ENCODE measurements around the gene SLC37A1. TPM values are rescaled to one million over a fixed set of nuclear protein-coding genes. Genes with fewer than 3 reads are reported as not detected.
A peak's percentile ranks its signal among the peaks of the same experiment; 100 is the strongest.

The SLC37A1 gene
- polyA plus RNA-seq, 3 donors, result 7.1 to 12.6 (median 7.5) TPM

DNA sequence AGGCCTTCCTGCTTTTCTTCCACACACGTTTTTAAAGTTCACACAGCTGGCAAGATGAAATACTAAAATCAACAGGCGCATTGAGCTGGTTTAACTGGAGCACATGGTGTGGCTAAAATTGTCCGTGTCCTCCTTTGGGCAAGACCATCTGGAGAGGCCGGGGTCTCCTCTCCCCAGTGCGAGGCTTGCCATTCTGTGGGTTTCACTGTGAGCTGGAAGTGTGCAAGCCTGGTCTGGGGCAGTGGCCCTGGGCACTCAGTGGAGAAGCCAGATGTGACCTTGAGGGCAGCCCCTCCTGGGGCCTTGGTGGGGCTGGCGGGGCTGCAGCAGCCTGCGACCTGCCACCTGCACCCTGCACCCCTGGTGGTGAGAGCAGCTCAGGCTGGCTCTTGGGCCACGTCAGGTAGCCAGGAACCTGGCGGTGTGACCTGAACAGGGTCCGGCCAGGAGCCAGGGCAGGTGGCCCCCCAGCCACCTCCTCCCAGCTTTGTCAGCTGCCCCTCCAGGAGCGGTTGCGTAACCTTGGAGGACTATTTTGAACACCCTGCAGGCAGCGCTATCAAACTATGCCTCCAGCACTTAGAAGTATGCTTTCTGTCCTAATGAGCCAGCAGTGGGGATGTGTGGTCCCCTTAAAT is 52.4 kb downstream of the SLC37A1 start:
- DNase-seq (ENCODE audit: extremely low read depth in 1 of 11, low read depth in 9 of 11, low spot score in 4 of 11), result no peak

- DNase-seq (ENCODE audit: extremely low read depth in 1 of 11, low read depth in 9 of 11, low spot score in 4 of 11), result no peak
Measured at GRCh38 chr21:42566524-42567213, 53.0 kb downstream of the SLC37A1 start.

GRCh38 chr21:42567214-42567555 is 53.5 kb downstream of the SLC37A1 start:
- DNase-seq (ENCODE audit: extremely low read depth in 1 of 11, low read depth in 9 of 11, low spot score in 4 of 11), result no peak

GRCh38 chr21:42567861-42568260 is 54.2 kb downstream of the SLC37A1 start:
- no peak for DNase-seq (ENCODE audit: extremely low read depth in 1 of 11, low read depth in 9 of 11, low spot score in 4 of 11)

DNA sequence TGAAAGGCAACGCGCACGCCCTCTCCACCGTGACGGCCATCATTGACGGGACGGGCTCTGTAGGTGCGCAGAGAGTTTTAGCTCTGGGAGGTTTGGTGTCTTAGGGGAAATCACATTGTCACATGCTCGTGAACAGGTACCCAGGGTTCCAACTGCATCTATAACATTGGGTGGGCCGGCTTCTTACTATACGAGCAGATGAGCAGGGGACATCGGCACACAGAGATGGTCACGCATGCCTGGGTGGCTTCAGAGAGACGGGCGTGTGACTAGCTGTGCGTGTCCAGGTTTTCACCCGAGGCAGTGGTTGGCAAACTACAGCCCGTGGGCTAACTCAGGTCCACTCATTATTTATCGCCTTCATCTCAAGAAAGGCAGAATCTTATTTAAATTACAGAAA is 54.7 kb downstream of the SLC37A1 start:
- no peak for DNase-seq (ENCODE audit: extremely low read depth in 1 of 11, low read depth in 9 of 11, low spot score in 4 of 11)

GRCh38 chr21:42568866-42569731 is 55.4 kb downstream of the SLC37A1 start:
- DNase-seq (ENCODE audit: extremely low read depth in 1 of 11, low read depth in 9 of 11, low spot score in 4 of 11), result no peak

DNA sequence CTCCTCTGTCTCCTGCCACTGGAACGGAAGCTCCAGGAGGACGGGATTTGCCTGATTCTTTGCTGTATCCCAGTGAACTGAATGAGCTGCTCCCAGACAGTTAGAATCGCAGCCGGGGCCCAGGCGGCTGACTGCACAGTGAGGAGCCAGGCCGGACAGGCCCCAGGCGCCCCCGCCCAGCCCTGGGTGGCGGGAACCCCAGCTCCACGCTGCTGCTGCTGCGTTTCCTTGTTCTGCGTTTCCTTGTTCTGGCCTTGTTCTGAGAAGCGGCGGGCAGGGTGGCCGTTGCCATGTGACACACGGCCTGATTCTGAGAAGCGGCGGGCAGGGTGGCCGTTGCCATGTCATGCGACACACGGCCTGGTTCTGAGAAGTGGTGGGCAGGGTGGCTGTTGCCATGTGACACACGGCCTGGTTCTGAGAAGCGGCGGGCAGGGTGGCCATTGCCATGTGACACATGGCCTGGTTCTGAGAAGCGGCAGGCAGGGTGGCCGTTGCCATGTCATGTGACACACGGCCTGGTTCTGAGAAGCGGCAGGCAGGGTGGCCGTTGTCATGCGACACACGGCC is 56.2 kb downstream of the SLC37A1 start:
- DNase-seq (ENCODE audit: extremely low read depth in 1 of 11, low read depth in 9 of 11, low spot score in 4 of 11), result no peak

GRCh38 chr21:42570362-42570761 is 56.7 kb downstream of the SLC37A1 start:
- DNase-seq (ENCODE audit: extremely low read depth in 1 of 11, low read depth in 9 of 11, low spot score in 4 of 11), result no peak

- peak; percentile 58 to 86 (median 74) for DNase-seq (ENCODE audit: extremely low read depth in 1 of 11, low read depth in 9 of 11, low spot score in 4 of 11)
Measured at GRCh38 chr21:42570841-42571387, 57.3 kb downstream of the SLC37A1 start.

GRCh38 chr21:42571391-42572150 is 57.9 kb downstream of the SLC37A1 start:
- no peak for DNase-seq (ENCODE audit: extremely low read depth in 1 of 11, low read depth in 9 of 11, low spot score in 4 of 11)

- no peak for DNase-seq (ENCODE audit: extremely low read depth in 1 of 11, low read depth in 9 of 11, low spot score in 4 of 11)
Measured at GRCh38 chr21:42572906-42573495, 59.3 kb downstream of the SLC37A1 start.

GRCh38 chr21:42574234-42575027 is 60.8 kb downstream of the SLC37A1 start:
- no peak for DNase-seq (ENCODE audit: extremely low read depth in 1 of 11, low read depth in 9 of 11, low spot score in 4 of 11)

- DNase-seq (ENCODE audit: extremely low read depth in 1 of 11, low read depth in 9 of 11, low spot score in 4 of 11), result no peak
Measured at GRCh38 chr21:42575111-42575510, 61.5 kb downstream of the SLC37A1 start.

GRCh38 chr21:42576639-42577038 is 63.0 kb downstream of the SLC37A1 start:
- DNase-seq (ENCODE audit: extremely low read depth in 1 of 11, low read depth in 9 of 11, low spot score in 4 of 11), result no peak

DNA sequence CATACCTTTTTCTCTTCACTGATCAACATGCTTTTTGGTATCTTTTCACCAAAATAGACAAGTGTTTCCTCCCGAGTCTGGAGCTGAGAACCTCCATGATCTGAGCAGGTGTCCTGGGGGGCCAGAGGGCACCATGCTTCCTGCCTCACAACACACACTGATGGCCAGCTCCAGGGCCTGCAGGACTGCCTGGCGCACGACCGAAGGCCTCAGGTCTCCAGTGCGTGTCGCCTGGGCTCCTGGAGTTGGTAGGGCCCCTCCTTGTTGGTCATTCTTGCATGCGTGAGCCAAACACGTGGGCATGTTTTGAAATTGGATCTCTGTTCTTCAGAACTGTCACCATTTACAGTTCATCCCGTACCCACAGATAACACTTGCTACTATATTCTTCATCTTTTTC is 64.4 kb downstream of the SLC37A1 start:
- DNase-seq (ENCODE audit: extremely low read depth in 1 of 11, low read depth in 9 of 11, low spot score in 4 of 11), result no peak

GRCh38 chr21:42578761-42579415 is 65.2 kb downstream of the SLC37A1 start:
- DNase-seq (ENCODE audit: extremely low read depth in 1 of 11, low read depth in 9 of 11, low spot score in 4 of 11), result no peak

DNA sequence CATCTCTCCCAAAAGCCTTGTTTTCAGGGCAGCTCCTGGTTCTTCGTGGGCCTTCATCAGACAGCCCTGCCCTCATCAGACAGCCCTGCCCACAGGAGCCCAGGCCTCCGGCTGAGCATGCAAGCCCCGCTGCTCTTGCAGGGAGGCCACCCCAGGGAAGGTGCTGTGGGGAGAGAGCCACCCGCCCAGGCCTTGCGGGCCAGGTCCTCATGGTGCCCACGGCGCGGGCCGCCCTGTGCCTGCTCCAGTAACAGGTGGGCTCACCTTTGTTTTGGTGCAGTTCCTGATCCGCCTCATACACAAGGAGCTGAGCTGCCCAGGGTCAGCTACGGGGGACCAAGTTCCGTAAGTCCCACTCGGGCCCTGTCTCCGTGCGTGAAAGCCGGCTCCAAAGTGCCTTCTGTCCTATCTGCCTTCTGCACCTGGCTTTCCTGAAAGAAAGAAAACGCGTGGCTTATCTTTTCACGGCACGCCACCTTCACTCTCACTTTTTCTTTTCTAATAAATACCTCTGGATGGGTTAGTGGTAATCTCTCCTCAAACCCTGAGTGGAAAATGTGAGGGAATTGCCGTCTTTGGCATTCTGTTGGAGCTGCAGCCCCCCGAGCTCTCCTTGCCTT is 65.9 kb downstream of the SLC37A1 start:
- DNase-seq (ENCODE audit: extremely low read depth in 1 of 11, low read depth in 9 of 11, low spot score in 4 of 11), result no peak
